ENCODE data around the gene NCF1. TPM values are rescaled to one million over a fixed set of nuclear protein-coding genes. Genes with fewer than 3 reads are reported as not detected.

Gene NCF1
- total RNA-seq, 4 donors from 2014 or later: 3.6 to 10.0 (median 5.7) TPM

Other genes starting within 250 kb of the NCF1 start
- 100 to 1,000 TPM; 101 to 169 (median 136) TPM for gene GTF2I, start 116.3 kb upstream of the NCF1 start, total RNA-seq
- 10 to 100 TPM; 14.3 to 29.9 (median 20.4) TPM for gene GTF2IRD2, start 77.6 kb downstream of the NCF1 start, total RNA-seq
- gene CASTOR2, start 190.7 kb downstream of the NCF1 start, total RNA-seq: 10 to 100 TPM; 10.8 to 41.5 (median 27.3) TPM